Measurements from ENCODE around the gene LPAR1.

GRCh38 chr9:110869931-110870330 lies 168.3 kb downstream of the LPAR1 start:
- TF ChIP-seq CTCF (conservative IDR thresholded peaks at IDR 0.05 in 1 of 2, IDR thresholded peaks at IDR 0.05 in 1 of 2; ENCODE audit: low read depth in 1 of 2, low read length in 2 of 2) (no peak), EZH2 (IDR thresholded peaks at IDR 0.05; ENCODE audit: low read length, missing control alignments) (no peak)

All from fibroblast of lung (primary cell).